Measurements from ENCODE around the gene PANK1. TPM values are rescaled to one million over a fixed set of nuclear protein-coding genes. Genes with fewer than 3 reads are reported as not detected.

Gene PANK1
- polyA plus RNA-seq, 2 donors, result 1.5 to 2.6 TPM

- Histone ChIP-seq H3K9me3 (ENCODE audit: control insufficient read depth in 2 of 2, insufficient read depth in 1 of 2, low read depth in 1 of 2, low read length in 1 of 2) (no peaks in the 10 kb centered on the region), H3K4me1 (ENCODE audit: control insufficient read depth in 2 of 2, insufficient read depth in 2 of 2, low read length in 1 of 2) (no peaks in the 10 kb centered on the region), H3K36me3 (ENCODE audit: control insufficient read depth in 2 of 2, insufficient read depth in 2 of 2, low read length in 1 of 2) (no peaks in the 10 kb centered on the region), H3K27ac (ENCODE audit: low read depth in 2 of 2, low read length in 1 of 2) (no peak overlapping the region), H3K4me3 (ENCODE audit: low read depth in 1 of 2, low read length in 2 of 2) (no peak overlapping the region), H3K27me3 (ENCODE audit: control insufficient read depth in 1 of 2, insufficient read depth in 2 of 2, low read length in 2 of 2) (no peaks in the 10 kb centered on the region)
- 74 to 80% methylated on average over 1 of the region's 1 CpG for WGBS, 2 donors
These were observed 10.7 kb upstream of the PANK1 start for GRCh38 chr10:89655722-89656121.

- H3K36me3 ChIP-seq (ENCODE audit: control insufficient read depth in 2 of 2, insufficient read depth in 2 of 2, low read length in 1 of 2), result no peaks in the 10 kb centered on the region
- no peak overlapping the region for H3K4me3 ChIP-seq (ENCODE audit: low read depth in 1 of 2, low read length in 2 of 2)
- no peaks in the 10 kb centered on the region for H3K9me3 ChIP-seq (ENCODE audit: control insufficient read depth in 2 of 2, insufficient read depth in 1 of 2, low read depth in 1 of 2, low read length in 1 of 2)
- no peaks in the 10 kb centered on the region for H3K27me3 ChIP-seq (ENCODE audit: control insufficient read depth in 1 of 2, insufficient read depth in 2 of 2, low read length in 2 of 2)
- H3K4me1 ChIP-seq (ENCODE audit: control insufficient read depth in 2 of 2, insufficient read depth in 2 of 2, low read length in 1 of 2), result no peaks in the 10 kb centered on the region
- 76 to 83% methylated on average over 6 of the region's 6 CpGs for WGBS, 2 donors
- no peak overlapping the region for H3K27ac ChIP-seq (ENCODE audit: low read depth in 2 of 2, low read length in 1 of 2)
These were observed 8.4 kb upstream of the PANK1 start for GRCh38 chr10:89653410-89653869.

GRCh38 chr10:89652806-89653370, 7.8 kb upstream of the PANK1 start:
- H3K9me3 ChIP-seq (ENCODE audit: control insufficient read depth in 2 of 2, insufficient read depth in 1 of 2, low read depth in 1 of 2, low read length in 1 of 2), result no peaks in the 10 kb centered on the region
- no peaks in the 10 kb centered on the region for H3K4me1 ChIP-seq (ENCODE audit: control insufficient read depth in 2 of 2, insufficient read depth in 2 of 2, low read length in 1 of 2)
- H3K36me3 ChIP-seq (ENCODE audit: control insufficient read depth in 2 of 2, insufficient read depth in 2 of 2, low read length in 1 of 2), result no peaks in the 10 kb centered on the region
- no peak overlapping the region for H3K4me3 ChIP-seq (ENCODE audit: low read depth in 1 of 2, low read length in 2 of 2)
- H3K27me3 ChIP-seq (ENCODE audit: control insufficient read depth in 1 of 2, insufficient read depth in 2 of 2, low read length in 2 of 2), result no peaks in the 10 kb centered on the region
- WGBS, 2 donors, result 93 to 96% methylated on average over 3 of the region's 3 CpGs
- H3K27ac ChIP-seq (ENCODE audit: low read depth in 2 of 2, low read length in 1 of 2), result no peak overlapping the region

- Histone ChIP-seq H3K4me3 (ENCODE audit: low read depth in 1 of 2, low read length in 2 of 2) (no peak overlapping the region), H3K4me1 (ENCODE audit: control insufficient read depth in 2 of 2, insufficient read depth in 2 of 2, low read length in 1 of 2) (no peaks in the 10 kb centered on the region), H3K27ac (ENCODE audit: low read depth in 2 of 2, low read length in 1 of 2) (no peak overlapping the region), H3K27me3 (ENCODE audit: control insufficient read depth in 1 of 2, insufficient read depth in 2 of 2, low read length in 2 of 2) (no peaks in the 10 kb centered on the region), H3K9me3 (ENCODE audit: control insufficient read depth in 2 of 2, insufficient read depth in 1 of 2, low read depth in 1 of 2, low read length in 1 of 2) (no peaks in the 10 kb centered on the region), H3K36me3 (ENCODE audit: control insufficient read depth in 2 of 2, insufficient read depth in 2 of 2, low read length in 1 of 2) (no peaks in the 10 kb centered on the region)
- 79 to 83% methylated on average over 3 of the region's 3 CpGs for WGBS, 2 donors
These were observed 7.0 kb upstream of the PANK1 start for GRCh38 chr10:89651916-89652573.

GRCh38 chr10:89651205-89651915, 6.3 kb upstream of the PANK1 start:
- Histone ChIP-seq H3K27me3 (ENCODE audit: control insufficient read depth in 1 of 2, insufficient read depth in 2 of 2, low read length in 2 of 2) (no peaks in the 10 kb centered on the region), H3K4me1 (ENCODE audit: control insufficient read depth in 2 of 2, insufficient read depth in 2 of 2, low read length in 1 of 2) (no peaks in the 10 kb centered on the region), H3K9me3 (ENCODE audit: control insufficient read depth in 2 of 2, insufficient read depth in 1 of 2, low read depth in 1 of 2, low read length in 1 of 2) (no peaks in the 10 kb centered on the region), H3K36me3 (ENCODE audit: control insufficient read depth in 2 of 2, insufficient read depth in 2 of 2, low read length in 1 of 2) (no peaks in the 10 kb centered on the region), H3K27ac (ENCODE audit: low read depth in 2 of 2, low read length in 1 of 2) (no peak overlapping the region), H3K4me3 (ENCODE audit: low read depth in 1 of 2, low read length in 2 of 2) (no peak overlapping the region)
- WGBS, 2 donors, result 63 to 74% methylated on average over 5 of the region's 5 CpGs

GRCh38 chr10:89649051-89649450, 4.0 kb upstream of the PANK1 start:
- H3K27me3 ChIP-seq (ENCODE audit: control insufficient read depth in 1 of 2, insufficient read depth in 2 of 2, low read length in 2 of 2), result no peaks in the 10 kb centered on the region
- no peak overlapping the region for H3K4me3 ChIP-seq (ENCODE audit: low read depth in 1 of 2, low read length in 2 of 2)
- no peaks in the 10 kb centered on the region for H3K9me3 ChIP-seq (ENCODE audit: control insufficient read depth in 2 of 2, insufficient read depth in 1 of 2, low read depth in 1 of 2, low read length in 1 of 2)
- H3K4me1 ChIP-seq (ENCODE audit: control insufficient read depth in 2 of 2, insufficient read depth in 2 of 2, low read length in 1 of 2), result no peaks in the 10 kb centered on the region
- H3K36me3 ChIP-seq (ENCODE audit: control insufficient read depth in 2 of 2, insufficient read depth in 2 of 2, low read length in 1 of 2), result no peaks in the 10 kb centered on the region
- no peak overlapping the region for H3K27ac ChIP-seq (ENCODE audit: low read depth in 2 of 2, low read length in 1 of 2)
- 98 to 100% methylated on average over 1 of the region's 1 CpG for WGBS, 2 donors

- H3K9me3 ChIP-seq (ENCODE audit: control insufficient read depth in 2 of 2, insufficient read depth in 1 of 2, low read depth in 1 of 2, low read length in 1 of 2), result no peaks in the 10 kb centered on the region
- H3K4me1 ChIP-seq (ENCODE audit: control insufficient read depth in 2 of 2, insufficient read depth in 2 of 2, low read length in 1 of 2), result no peaks in the 10 kb centered on the region
- WGBS, 2 donors, result 78% methylated on average over 3 of the region's 3 CpGs
- H3K27me3 ChIP-seq (ENCODE audit: control insufficient read depth in 1 of 2, insufficient read depth in 2 of 2, low read length in 2 of 2), result no peaks in the 10 kb centered on the region
- no peak overlapping the region for H3K4me3 ChIP-seq (ENCODE audit: low read depth in 1 of 2, low read length in 2 of 2)
- H3K27ac ChIP-seq (ENCODE audit: low read depth in 2 of 2, low read length in 1 of 2), result no peak overlapping the region
- H3K36me3 ChIP-seq (ENCODE audit: control insufficient read depth in 2 of 2, insufficient read depth in 2 of 2, low read length in 1 of 2), result no peaks in the 10 kb centered on the region
These were observed 3.0 kb upstream of the PANK1 start for GRCh38 chr10:89648074-89648473.

GRCh38 chr10:89646889-89647657, 2.0 kb upstream of the PANK1 start:
- Histone ChIP-seq H3K4me1 (ENCODE audit: control insufficient read depth in 2 of 2, insufficient read depth in 2 of 2, low read length in 1 of 2) (no peaks in the 10 kb centered on the region), H3K4me3 (ENCODE audit: low read depth in 1 of 2, low read length in 2 of 2) (no peak overlapping the region), H3K9me3 (ENCODE audit: control insufficient read depth in 2 of 2, insufficient read depth in 1 of 2, low read depth in 1 of 2, low read length in 1 of 2) (no peaks in the 10 kb centered on the region), H3K27ac (ENCODE audit: low read depth in 2 of 2, low read length in 1 of 2) (no peak overlapping the region), H3K27me3 (ENCODE audit: control insufficient read depth in 1 of 2, insufficient read depth in 2 of 2, low read length in 2 of 2) (no peaks in the 10 kb centered on the region), H3K36me3 (ENCODE audit: control insufficient read depth in 2 of 2, insufficient read depth in 2 of 2, low read length in 1 of 2) (no peaks in the 10 kb centered on the region)
- 70 to 72% methylated on average over 5 of the region's 5 CpGs for WGBS, 2 donors

GRCh38 chr10:89645742-89646172, 715 bp upstream of the PANK1 start:
- Histone ChIP-seq H3K9me3 (ENCODE audit: control insufficient read depth in 2 of 2, insufficient read depth in 1 of 2, low read depth in 1 of 2, low read length in 1 of 2) (no peaks in the 10 kb centered on the region), H3K4me1 (ENCODE audit: control insufficient read depth in 2 of 2, insufficient read depth in 2 of 2, low read length in 1 of 2) (no peaks in the 10 kb centered on the region), H3K27ac (ENCODE audit: low read depth in 2 of 2, low read length in 1 of 2) (peak overlapping the region; percentile 90 to 91), H3K36me3 (ENCODE audit: control insufficient read depth in 2 of 2, insufficient read depth in 2 of 2, low read length in 1 of 2) (no peaks in the 10 kb centered on the region), H3K27me3 (ENCODE audit: control insufficient read depth in 1 of 2, insufficient read depth in 2 of 2, low read length in 2 of 2) (no peaks in the 10 kb centered on the region), H3K4me3 (ENCODE audit: low read depth in 1 of 2, low read length in 2 of 2) (peak overlapping the region in 1 of 2 donors; percentile 72)
- WGBS, 2 donors, result 41 to 52% methylated on average over 6 of the region's 6 CpGs
